ENCODE results near the gene KRT6A. TPM values are rescaled to one million over a fixed set of nuclear protein-coding genes. Genes with fewer than 3 reads are reported as not detected.

The KRT6A gene
- total RNA-seq, 2 experiments from 2014 or later = not detected

- intact Hi-C loops (cut with micrococcal nuclease) = loop anchor here (10.0 kb wide), 1 partner anchor 156 kb away; no protein-coding TSS in a partner anchor
- H3K27me3 Mint-ChIP-seq (ENCODE audit: low read depth) = no peaks in the 10 kb centered on the region
- no peak overlapping the region for H3K27ac Mint-ChIP-seq
- no peak for DNase-seq
- H3K9me3 Mint-ChIP-seq = no peaks in the 10 kb centered on the region
- H3K36me3 Mint-ChIP-seq (ENCODE audit: low read depth) = no peaks in the 10 kb centered on the region
- no peaks in the 10 kb centered on the region for H3K4me1 Mint-ChIP-seq (ENCODE audit: low read depth)
- no peak overlapping the region for H3K4me3 Mint-ChIP-seq
- CTCF ChIA-PET = no interaction called here
These were observed 37.8 kb upstream of the KRT6A start for GRCh38 chr12:52530905-52531304.

DNA sequence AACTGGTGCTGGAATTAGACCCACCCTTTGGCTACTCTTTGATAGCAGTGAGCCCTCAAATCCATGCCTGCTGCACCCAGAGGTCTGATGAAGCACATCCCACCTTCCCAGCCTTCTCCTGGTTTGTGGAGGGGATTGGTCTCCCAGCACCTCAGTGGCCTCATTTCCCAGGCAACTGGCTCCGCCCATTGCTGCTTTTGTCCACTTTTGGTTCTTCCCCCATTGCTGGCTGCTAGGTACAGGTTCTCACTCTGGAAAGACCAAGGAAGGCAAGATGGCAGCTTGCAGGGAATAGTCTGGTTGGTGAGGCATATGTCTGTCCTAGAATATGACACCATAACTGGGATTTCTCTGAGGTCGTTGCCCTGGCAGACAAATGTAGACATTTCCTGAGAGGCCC is 37.3 kb upstream of the KRT6A start:
- Mint-ChIP-seq H3K4me3 (no peak overlapping the region), H3K27me3 (ENCODE audit: low read depth) (no peaks in the 10 kb centered on the region), H3K27ac (no peak overlapping the region), H3K9me3 (no peaks in the 10 kb centered on the region), H3K4me1 (ENCODE audit: low read depth) (no peaks in the 10 kb centered on the region), H3K36me3 (ENCODE audit: low read depth) (no peaks in the 10 kb centered on the region)
- intact Hi-C loops (cut with micrococcal nuclease) = loop anchor here (10.0 kb wide), 1 partner anchor 156 kb away; no protein-coding TSS in a partner anchor
- CTCF ChIA-PET = no interaction called here
- no peak for DNase-seq

- intact Hi-C loops (cut with micrococcal nuclease) = loop anchor here (10.0 kb wide), 1 partner anchor 155 kb away; no protein-coding TSS in a partner anchor
- CTCF ChIA-PET = no interaction called here
- Mint-ChIP-seq H3K4me3 (no peak overlapping the region), H3K36me3 (ENCODE audit: low read depth) (no peaks in the 10 kb centered on the region), H3K27me3 (ENCODE audit: low read depth) (no peaks in the 10 kb centered on the region), H3K9me3 (no peaks in the 10 kb centered on the region), H3K27ac (no peak overlapping the region), H3K4me1 (ENCODE audit: low read depth) (no peaks in the 10 kb centered on the region)
- DNase-seq = no peak
These were observed 36.8 kb upstream of the KRT6A start for GRCh38 chr12:52529846-52530245.

DNA sequence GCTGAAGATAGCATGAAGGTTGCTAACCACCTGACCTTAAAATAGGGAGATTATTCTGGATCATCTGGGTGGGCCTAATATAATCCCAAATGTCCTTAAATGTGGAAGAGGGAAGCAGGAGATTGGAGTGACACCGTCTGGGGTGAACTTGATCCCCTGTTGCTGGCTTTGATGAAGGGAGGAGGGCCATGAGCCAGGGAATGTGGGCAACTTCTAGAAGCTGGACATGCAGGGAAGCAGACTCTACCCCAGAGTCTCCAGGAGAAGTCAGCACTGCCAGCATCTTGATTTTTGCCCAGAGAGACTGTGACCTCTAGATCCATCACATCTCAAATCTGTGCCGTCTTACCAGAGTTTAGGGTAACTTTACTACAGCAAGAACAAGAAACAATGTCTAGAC is 36.4 kb upstream of the KRT6A start:
- CTCF ChIA-PET = no interaction called here
- H3K9me3 Mint-ChIP-seq = no peaks in the 10 kb centered on the region
- no peaks in the 10 kb centered on the region for H3K4me1 Mint-ChIP-seq (ENCODE audit: low read depth)
- intact Hi-C loops (cut with micrococcal nuclease) = no loop called here
- H3K27ac Mint-ChIP-seq = no peak overlapping the region
- DNase-seq = no peak
- H3K27me3 Mint-ChIP-seq (ENCODE audit: low read depth) = no peaks in the 10 kb centered on the region
- no peak overlapping the region for H3K4me3 Mint-ChIP-seq
- no peaks in the 10 kb centered on the region for H3K36me3 Mint-ChIP-seq (ENCODE audit: low read depth)

- H3K36me3 Mint-ChIP-seq (ENCODE audit: low read depth) = no peaks in the 10 kb centered on the region
- no peak overlapping the region for H3K4me3 Mint-ChIP-seq
- intact Hi-C loops (cut with micrococcal nuclease) = no loop called here
- H3K27ac Mint-ChIP-seq = no peak overlapping the region
- H3K9me3 Mint-ChIP-seq = no peaks in the 10 kb centered on the region
- H3K27me3 Mint-ChIP-seq (ENCODE audit: low read depth) = no peaks in the 10 kb centered on the region
- H3K4me1 Mint-ChIP-seq (ENCODE audit: low read depth) = no peaks in the 10 kb centered on the region
- CTCF ChIA-PET = no interaction called here
- no peak for DNase-seq
These were observed 35.6 kb upstream of the KRT6A start for GRCh38 chr12:52528641-52529143.

DNA sequence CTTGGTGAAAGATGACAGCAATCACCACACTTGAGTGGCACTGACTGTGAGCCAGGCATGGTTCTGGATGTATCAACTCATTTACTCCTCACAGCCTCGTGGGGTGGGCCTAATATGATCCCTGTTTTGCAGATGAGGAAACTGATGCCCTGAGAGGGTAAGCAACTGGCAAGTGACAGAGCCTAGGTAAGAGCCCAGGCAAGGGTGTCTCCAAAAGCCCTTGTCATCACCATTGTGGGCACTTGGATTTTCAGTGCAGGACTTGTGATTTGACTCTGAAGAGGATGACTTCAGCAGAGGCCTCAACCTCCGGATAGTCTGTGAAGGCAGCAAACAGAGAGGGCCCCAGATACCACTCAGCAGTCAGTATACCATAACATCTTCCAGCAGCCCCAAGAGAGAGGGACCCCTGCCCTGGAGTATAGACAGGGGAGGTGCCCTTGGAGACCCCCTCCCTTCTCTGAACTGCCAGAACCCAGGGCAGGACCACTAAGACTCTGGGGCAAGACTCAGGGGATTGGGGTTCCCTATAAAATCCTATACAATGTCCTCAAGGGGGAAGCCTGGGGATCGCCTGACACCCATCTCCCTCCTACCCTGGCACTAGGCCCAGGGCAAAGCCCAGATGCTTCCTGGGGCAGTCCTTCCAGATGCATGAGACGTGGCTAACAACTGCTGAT is 34.2 kb upstream of the KRT6A start:
- Mint-ChIP-seq H3K36me3 (ENCODE audit: low read depth) (no peaks in the 10 kb centered on the region), H3K9me3 (no peaks in the 10 kb centered on the region), H3K4me1 (ENCODE audit: low read depth) (no peaks in the 10 kb centered on the region), H3K27me3 (ENCODE audit: low read depth) (no peaks in the 10 kb centered on the region), H3K4me3 (no peak overlapping the region), H3K27ac (no peak overlapping the region)
- CTCF ChIA-PET = no interaction called here
- DNase-seq = no peak
- intact Hi-C loops (cut with micrococcal nuclease) = no loop called here

DNA sequence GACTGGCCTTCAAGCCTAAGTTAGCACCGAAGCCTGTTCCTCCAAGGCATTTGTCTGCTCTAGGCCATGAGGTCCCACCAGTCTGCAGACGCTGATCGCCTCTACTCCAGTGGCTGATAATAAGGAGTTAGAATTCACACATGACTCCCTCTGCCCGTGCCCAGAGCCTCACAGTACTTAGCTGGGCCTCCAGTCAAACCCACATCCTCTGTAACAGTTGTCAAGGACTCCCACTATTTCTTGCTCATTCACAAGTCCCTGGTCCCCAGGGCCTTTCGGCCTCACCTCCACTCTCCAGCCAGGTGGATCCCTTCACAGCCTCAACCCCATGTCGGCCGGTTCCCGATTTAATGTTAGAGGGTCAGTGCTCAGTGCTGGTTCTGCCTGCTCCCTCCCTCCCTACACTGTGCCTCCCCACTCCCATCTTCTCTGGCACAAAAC is 33.5 kb upstream of the KRT6A start:
- H3K27ac Mint-ChIP-seq = no peak overlapping the region
- no peaks in the 10 kb centered on the region for H3K9me3 Mint-ChIP-seq
- no peaks in the 10 kb centered on the region for H3K36me3 Mint-ChIP-seq (ENCODE audit: low read depth)
- no peaks in the 10 kb centered on the region for H3K4me1 Mint-ChIP-seq (ENCODE audit: low read depth)
- H3K4me3 Mint-ChIP-seq = no peak overlapping the region
- no peak for DNase-seq
- CTCF ChIA-PET = no interaction called here
- intact Hi-C loops (cut with micrococcal nuclease) = no loop called here
- no peaks in the 10 kb centered on the region for H3K27me3 Mint-ChIP-seq (ENCODE audit: low read depth)

DNA sequence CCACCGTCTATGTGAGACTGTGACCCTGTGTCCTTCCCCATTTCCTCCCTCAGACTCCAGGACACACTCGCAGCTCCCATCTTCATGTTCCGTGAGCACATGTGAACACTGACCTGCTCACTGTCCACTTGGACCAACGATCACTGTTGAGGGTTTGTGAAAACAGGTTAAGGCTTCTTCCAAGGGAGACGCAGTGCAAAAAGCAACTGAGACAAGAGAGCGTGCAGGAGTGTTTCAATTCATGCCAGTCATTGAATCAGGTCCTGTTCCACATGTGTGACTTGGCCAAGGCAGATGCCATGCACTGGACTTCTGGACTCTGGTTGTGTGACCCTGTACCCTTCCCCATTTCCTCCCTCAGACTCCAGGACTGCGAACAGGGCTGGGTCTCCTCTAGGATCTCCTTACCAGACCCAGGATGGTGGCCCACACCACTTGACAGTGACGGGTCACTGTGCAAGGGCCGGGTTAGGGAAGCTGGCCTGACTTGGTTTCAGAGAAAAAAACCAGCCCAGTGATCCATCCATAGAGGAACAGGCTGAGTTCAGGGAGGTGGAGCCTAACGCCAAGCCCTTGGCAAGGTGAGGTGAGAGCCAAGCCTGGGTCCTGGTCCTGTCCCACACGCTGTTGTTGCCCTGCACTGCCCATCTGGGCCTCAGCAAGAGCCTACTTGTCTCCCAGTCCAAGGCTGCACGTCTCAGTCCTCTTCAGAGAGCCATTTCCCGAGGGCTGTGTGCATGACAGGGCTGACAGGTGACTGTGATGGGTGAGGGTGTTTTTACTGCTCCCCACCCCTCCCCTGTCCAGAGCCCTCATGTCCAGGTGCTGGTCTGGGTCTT is 32.8 kb upstream of the KRT6A start:
- CTCF ChIA-PET = interaction anchor here (0.5 kb wide), 1 partner anchor 31 kb away, joined by 3 read pairs; no protein-coding TSS in a partner anchor
- H3K27ac Mint-ChIP-seq = no peak overlapping the region
- H3K36me3 Mint-ChIP-seq (ENCODE audit: low read depth) = no peaks in the 10 kb centered on the region
- no peaks in the 10 kb centered on the region for H3K4me1 Mint-ChIP-seq (ENCODE audit: low read depth)
- H3K4me3 Mint-ChIP-seq = no peak overlapping the region
- H3K9me3 Mint-ChIP-seq = no peaks in the 10 kb centered on the region
- no peaks in the 10 kb centered on the region for H3K27me3 Mint-ChIP-seq (ENCODE audit: low read depth)
- DNase-seq = no peak
- intact Hi-C loops (cut with micrococcal nuclease) = no loop called here

- Mint-ChIP-seq H3K9me3 (no peaks in the 10 kb centered on the region), H3K4me3 (no peak overlapping the region), H3K27me3 (ENCODE audit: low read depth) (no peaks in the 10 kb centered on the region), H3K4me1 (ENCODE audit: low read depth) (no peaks in the 10 kb centered on the region), H3K27ac (no peak overlapping the region), H3K36me3 (ENCODE audit: low read depth) (no peaks in the 10 kb centered on the region)
- CTCF ChIA-PET = interaction anchor here (0.5 kb wide), 1 partner anchor 32 kb away, joined by 3 read pairs; no protein-coding TSS in a partner anchor
- intact Hi-C loops (cut with micrococcal nuclease) = no loop called here
- DNase-seq = no peak
These were observed 32.0 kb upstream of the KRT6A start for GRCh38 chr12:52524898-52525591.

GRCh38 chr12:52524241-52524897 is 31.3 kb upstream of the KRT6A start:
- intact Hi-C loops (cut with micrococcal nuclease) = no loop called here
- Mint-ChIP-seq H3K4me3 (no peak overlapping the region), H3K36me3 (ENCODE audit: low read depth) (no peaks in the 10 kb centered on the region), H3K4me1 (ENCODE audit: low read depth) (no peaks in the 10 kb centered on the region), H3K27me3 (ENCODE audit: low read depth) (no peaks in the 10 kb centered on the region), H3K9me3 (no peaks in the 10 kb centered on the region), H3K27ac (no peak overlapping the region)
- CTCF ChIA-PET = no interaction called here
- no peak for DNase-seq

GRCh38 chr12:52523824-52524223 is 30.8 kb upstream of the KRT6A start:
- no peak for DNase-seq
- no peak overlapping the region for H3K27ac Mint-ChIP-seq
- H3K9me3 Mint-ChIP-seq = no peaks in the 10 kb centered on the region
- H3K27me3 Mint-ChIP-seq (ENCODE audit: low read depth) = no peaks in the 10 kb centered on the region
- intact Hi-C loops (cut with micrococcal nuclease) = no loop called here
- no peak overlapping the region for H3K4me3 Mint-ChIP-seq
- no peaks in the 10 kb centered on the region for H3K4me1 Mint-ChIP-seq (ENCODE audit: low read depth)
- no peaks in the 10 kb centered on the region for H3K36me3 Mint-ChIP-seq (ENCODE audit: low read depth)
- CTCF ChIA-PET = no interaction called here

All from activated naive CD4-positive, alpha-beta T cell treated with anti-CD3 and anti-CD28 coated beads for 36 hours (primary cell).